Measurements from ENCODE around the gene SPPL2B. TPM values are rescaled to one million over a fixed set of nuclear protein-coding genes. Genes with fewer than 3 reads are reported as not detected.

Gene SPPL2B
- total RNA-seq, 1 experiment from 2014 or later, result 56.0 TPM

DNA sequence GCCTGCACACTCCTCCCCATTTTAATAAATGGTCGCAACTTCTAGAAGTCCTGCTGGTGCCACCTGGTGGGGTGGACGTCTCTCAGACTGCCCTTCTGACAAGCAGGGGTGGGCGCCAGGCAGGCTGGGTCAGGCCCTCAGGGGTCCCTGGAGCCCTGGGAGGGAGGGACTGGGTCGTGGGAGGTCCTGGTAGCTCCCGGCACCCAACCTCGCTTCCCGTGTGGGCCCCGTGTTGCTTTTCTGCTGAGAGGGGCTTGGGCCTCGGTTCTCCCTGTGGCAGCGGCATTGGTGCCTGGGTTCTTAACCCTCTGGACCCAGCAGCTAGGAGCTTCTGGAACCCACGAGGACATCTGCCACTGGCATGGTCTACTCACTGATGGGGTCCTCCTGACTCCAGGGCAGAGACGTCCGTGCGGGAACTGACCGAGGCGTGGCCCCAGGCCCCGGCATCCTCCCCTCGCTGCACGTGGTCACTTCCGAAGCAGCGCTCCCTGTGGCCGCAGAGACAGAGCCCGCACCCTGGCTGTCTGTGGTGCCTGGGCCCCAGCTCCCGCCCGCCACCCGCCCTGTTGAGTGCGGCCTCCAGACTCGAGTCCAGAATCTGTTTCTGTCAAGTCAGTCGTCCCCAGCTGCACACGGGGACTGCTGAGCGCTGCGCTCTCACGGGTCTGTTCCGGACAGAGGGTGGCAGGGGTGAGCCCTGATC, 25.6 kb downstream of the SPPL2B start:
- intact Hi-C loops (cut with micrococcal nuclease; ENCODE audit: unreplicated experiment), result no loop called here
- Mint-ChIP-seq H3K27me3 (ENCODE audit: unreplicated experiment) (no peaks in the 10 kb centered on the region), H3K4me1 (ENCODE audit: low read depth, unreplicated experiment) (no peaks in the 10 kb centered on the region), H3K4me3 (ENCODE audit: low read depth, unreplicated experiment) (no peak overlapping the region), H3K9me3 (ENCODE audit: low read depth, unreplicated experiment) (no peaks in the 10 kb centered on the region), H3K36me3 (ENCODE audit: insufficient read depth, unreplicated experiment) (peaks cover 6% of the 10 kb centered on the region), H3K27ac (ENCODE audit: unreplicated experiment) (no peak overlapping the region)
- DNase-seq, result no peak
- no peak for TF ChIP-seq CTCF (IDR thresholded peaks at IDR 0.05; ENCODE audit: unreplicated experiment)
- CTCF ChIA-PET, result no interaction called here
- no TSS peak for BruUV-seq (replicated peaks)

- Mint-ChIP-seq H3K4me3 (ENCODE audit: low read depth, unreplicated experiment) (no peak overlapping the region), H3K36me3 (ENCODE audit: insufficient read depth, unreplicated experiment) (peaks cover 6% of the 10 kb centered on the region), H3K4me1 (ENCODE audit: low read depth, unreplicated experiment) (no peaks in the 10 kb centered on the region), H3K27ac (ENCODE audit: unreplicated experiment) (no peak overlapping the region), H3K9me3 (ENCODE audit: low read depth, unreplicated experiment) (no peaks in the 10 kb centered on the region), H3K27me3 (ENCODE audit: unreplicated experiment) (no peaks in the 10 kb centered on the region)
- BruUV-seq (replicated peaks), result no TSS peak
- DNase-seq, result no peak
- CTCF ChIA-PET, result no interaction called here
- TF ChIP-seq CTCF (IDR thresholded peaks at IDR 0.05; ENCODE audit: unreplicated experiment), result no peak
- intact Hi-C loops (cut with micrococcal nuclease; ENCODE audit: unreplicated experiment), result no loop called here
Measured at GRCh38 chr19:2354670-2355069, 26.2 kb downstream of the SPPL2B start.

DNA sequence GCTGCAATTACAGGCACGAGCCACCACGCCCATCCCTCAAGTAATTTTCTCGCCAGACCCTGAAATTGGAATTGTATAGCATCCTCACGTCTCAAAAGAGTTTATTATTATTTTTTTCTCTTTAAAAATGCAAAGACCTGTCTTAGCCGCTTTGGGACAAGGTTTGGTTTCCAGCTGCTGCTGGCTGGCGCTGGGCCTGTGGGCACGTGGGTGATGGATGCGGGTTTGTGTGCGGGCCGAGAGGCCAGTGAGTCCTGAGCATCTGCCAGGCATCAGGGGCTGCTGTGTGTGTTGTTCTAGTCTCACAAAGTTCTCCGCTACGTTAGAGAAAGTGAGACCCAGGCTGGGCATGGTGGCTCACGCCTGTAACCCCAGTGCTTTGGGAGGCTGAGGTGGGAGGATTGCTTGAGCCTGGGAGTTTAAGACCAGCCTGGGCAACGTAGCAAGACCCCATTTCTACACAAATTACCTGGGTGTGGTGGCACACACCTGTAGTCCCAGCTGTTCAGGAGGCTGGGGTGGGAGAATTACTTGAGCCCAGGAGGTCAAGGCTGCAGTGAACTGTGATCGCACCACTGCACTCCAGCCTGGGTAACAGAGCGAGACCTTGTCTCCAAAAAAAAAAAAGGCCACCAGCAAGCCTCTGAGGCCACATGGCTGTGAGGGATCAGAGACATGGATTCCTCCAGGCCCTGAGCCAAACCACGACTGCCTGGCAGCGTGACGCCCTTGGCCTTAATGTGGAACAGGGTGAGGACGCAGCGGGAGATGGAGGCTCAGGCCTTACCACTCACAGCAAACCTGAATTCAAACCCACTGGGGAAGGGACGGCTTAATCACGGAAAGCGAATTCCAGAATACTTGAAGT, 26.9 kb downstream of the SPPL2B start:
- peaks cover 6% of the 10 kb centered on the region for H3K36me3 Mint-ChIP-seq (ENCODE audit: insufficient read depth, unreplicated experiment)
- H3K27me3 Mint-ChIP-seq (ENCODE audit: unreplicated experiment), result no peaks in the 10 kb centered on the region
- no peaks in the 10 kb centered on the region for H3K9me3 Mint-ChIP-seq (ENCODE audit: low read depth, unreplicated experiment)
- TF ChIP-seq CTCF (IDR thresholded peaks at IDR 0.05; ENCODE audit: unreplicated experiment), result no peak
- H3K4me3 Mint-ChIP-seq (ENCODE audit: low read depth, unreplicated experiment), result no peak overlapping the region
- no TSS peak for BruUV-seq (replicated peaks)
- peaks cover 4% of the 10 kb centered on the region for H3K4me1 Mint-ChIP-seq (ENCODE audit: low read depth, unreplicated experiment)
- no peak overlapping the region for H3K27ac Mint-ChIP-seq (ENCODE audit: unreplicated experiment)
- CTCF ChIA-PET, result no interaction called here
- intact Hi-C loops (cut with micrococcal nuclease; ENCODE audit: unreplicated experiment), result no loop called here
- no peak for DNase-seq

GRCh38 chr19:2356036-2356646, 27.7 kb downstream of the SPPL2B start:
- CTCF ChIA-PET, result no interaction called here
- Mint-ChIP-seq H3K9me3 (ENCODE audit: low read depth, unreplicated experiment) (no peaks in the 10 kb centered on the region), H3K27me3 (ENCODE audit: unreplicated experiment) (no peaks in the 10 kb centered on the region), H3K4me3 (ENCODE audit: low read depth, unreplicated experiment) (no peak overlapping the region), H3K36me3 (ENCODE audit: insufficient read depth, unreplicated experiment) (peaks cover 4% of the 10 kb centered on the region), H3K4me1 (ENCODE audit: low read depth, unreplicated experiment) (peaks cover 7% of the 10 kb centered on the region), H3K27ac (ENCODE audit: unreplicated experiment) (no peak overlapping the region)
- no peak for TF ChIP-seq CTCF (IDR thresholded peaks at IDR 0.05; ENCODE audit: unreplicated experiment)
- no TSS peak for BruUV-seq (replicated peaks)
- intact Hi-C loops (cut with micrococcal nuclease; ENCODE audit: unreplicated experiment), result no loop called here
- no peak for DNase-seq
